HCT116 (cell line): ENCODE measurements around the gene ERICH3.

Experiments used
- CTCF ChIP-seq, 3 experiments: fragments of 200-600 bp in 1 of 3; sonication (generic) in 1 of 3; IDR thresholded peaks in 2 of 3; conservative IDR thresholded peaks in 1 of 3; 2 replicates each; pipeline ENCODE4 v1.5.1; 2012 to 2017; ENCODE audit warnings: low read depth in 2 of 3, low read length in 2 of 3, antibody characterized with exemption in 1 of 3, borderline replicate concordance in 1 of 3, control low read depth in 1 of 3, mild to moderate bottlenecking in 1 of 3, mixed read lengths in 1 of 3, mixed run types in 1 of 3, moderate library complexity in 1 of 3; ENCODE audit not compliant: insufficient read depth in 1 of 3
- EZH2 ChIP-seq: fragments of 200-600 bp; sonication (generic); IDR thresholded peaks from 2 replicates; pipeline ENCODE4 v1.6.1; 2017; ENCODE audit warnings: antibody characterized with exemption, mixed run types
- FOSL1 ChIP-seq: IDR thresholded peaks from 2 replicates; pipeline ENCODE4 v1.6.1; 2012; ENCODE audit warnings: low read depth
- POLR2A ChIP-seq: IDR thresholded peaks from 2 replicates; pipeline ENCODE4 v1.7.0; 2011; ENCODE audit warnings: borderline replicate concordance; ENCODE audit not compliant: insufficient read depth, insufficient read length; ENCODE audit errors: extremely low read depth
- RAD21 ChIP-seq: IDR thresholded peaks from 2 replicates; pipeline ENCODE4 v1.6.1; 2012; ENCODE audit warnings: low read depth, mild to moderate bottlenecking
- SIN3A ChIP-seq: IDR thresholded peaks from 2 replicates; pipeline ENCODE4 v1.6.1; 2012; ENCODE audit warnings: low read depth

- TF ChIP-seq POLR2A = no peak
- no peak for TF ChIP-seq FOSL1
- no peak for TF ChIP-seq SIN3A
- TF ChIP-seq CTCF (IDR thresholded peaks at IDR 0.05 in 2 of 3, conservative IDR thresholded peaks at IDR 0.05 in 1 of 3; ENCODE audit: borderline replicate concordance in 1 of 3, insufficient read depth in 1 of 3, low read depth in 2 of 3, low read length in 2 of 3) = no peak
- no peak for TF ChIP-seq RAD21
- no peak for TF ChIP-seq EZH2
Observed at GRCh38 chr1:74610961-74611360, 62.6 kb downstream of the ERICH3 start.
